AG04450 (cell line): Measurements from ENCODE around the gene DYTN. TPM values are rescaled to one million over a fixed set of nuclear protein-coding genes. Genes with fewer than 3 reads are reported as not detected.

Experiments used
- CTCF ChIA-PET: fragments of 300-600, 350-600 bp; formaldehyde crosslinking; extraction: SDS; loops from one replicate; lab custom pipeline; 2022; ENCODE audit warnings: antibody characterized with exemption, inconsistent platforms; lab: Charles Lee
- POLR2A ChIA-PET: fragments of 350-600 bp; formaldehyde crosslinking; extraction: SDS; loops from one replicate; lab custom pipeline; 2021; ENCODE audit warnings: antibody characterized with exemption, inconsistent platforms; lab: Yijun Ruan, JAX
- DNase-seq: peaks from one replicate; pipeline ENCODE4 v3.0.0-alpha.2; 2011; ENCODE audit warnings: low read depth, low spot score
- H3K27ac ChIP-seq: one replicate; pipeline ENCODE4 v1.5.1; 2012; ENCODE audit warnings: low read depth, low read length, control low read depth
- H3K27me3 ChIP-seq: one replicate; pipeline ENCODE4 v1.6.0; 2012; ENCODE audit warnings: low read length; ENCODE audit not compliant: control insufficient read depth, insufficient read depth
- H3K4me3 ChIP-seq: 2 replicates; pipeline ENCODE4 v1.5.1; 2011; ENCODE audit warnings: mild to moderate bottlenecking, low read depth, low read length, control low read depth
- H3K9me3 ChIP-seq: 2 replicates; pipeline ENCODE4 v1.5.1; 2012; ENCODE audit warnings: low read length; ENCODE audit not compliant: control insufficient read depth, insufficient read depth
- CTCF ChIP-seq: IDR thresholded peaks from 2 replicates; pipeline ENCODE4 v1.5.1; 2011; ENCODE audit warnings: low read depth, low read length, control low read depth, inconsistent platforms
- polyA plus RNA-seq: library from polyadenylated mRNA; depleted of rRNA; stranded (reverse); fragments of >200 nt; gene quantifications from 2 replicates; pipeline ENCODE4 v1.2.3, GENCODE V29; 2011

Gene DYTN
- polyA plus RNA-seq, 1 experiment: not detected

GRCh38 chr2:206688453-206688852, 29.7 kb downstream of the DYTN start:
- TF ChIP-seq CTCF: no peak
- no peaks in the 10 kb centered on the region for H3K9me3 ChIP-seq
- POLR2A ChIA-PET: no interaction called here
- DNase-seq: no peak
- CTCF ChIA-PET: interaction anchor here (1.8 kb wide), 1 partner anchor 94 kb away, joined by 7 read pairs; no protein-coding TSS in a partner anchor
- H3K27ac ChIP-seq: no peak overlapping the region
- H3K27me3 ChIP-seq: no peaks in the 10 kb centered on the region
- H3K4me3 ChIP-seq: no peak overlapping the region

- no peak for TF ChIP-seq CTCF
- POLR2A ChIA-PET: no interaction called here
- no peak for DNase-seq
- Histone ChIP-seq H3K4me3 (no peak overlapping the region), H3K27me3 (no peaks in the 10 kb centered on the region), H3K27ac (no peak overlapping the region), H3K9me3 (no peaks in the 10 kb centered on the region)
- CTCF ChIA-PET: no interaction called here
These were observed 34.6 kb downstream of the DYTN start for GRCh38 chr2:206683546-206683945.

- no peak overlapping the region for H3K4me3 ChIP-seq
- H3K27ac ChIP-seq: no peak overlapping the region
- H3K27me3 ChIP-seq: no peaks in the 10 kb centered on the region
- DNase-seq: no peak
- TF ChIP-seq CTCF: no peak
- no peaks in the 10 kb centered on the region for H3K9me3 ChIP-seq
- POLR2A ChIA-PET: no interaction called here
- CTCF ChIA-PET: no interaction called here
These were observed 47.5 kb downstream of the DYTN start for GRCh38 chr2:206670531-206671319.

- Histone ChIP-seq H3K9me3 (no peaks in the 10 kb centered on the region), H3K27me3 (no peaks in the 10 kb centered on the region), H3K4me3 (no peak overlapping the region), H3K27ac (no peak overlapping the region)
- ChIA-PET POLR2A (no interaction called here), CTCF (interaction anchor here (1.7 kb wide), 1 partner anchor 117 kb away, joined by 4 read pairs; no protein-coding TSS in a partner anchor)
- DNase-seq: no peak
- no peak for TF ChIP-seq CTCF
These were observed 52.9 kb downstream of the DYTN start for GRCh38 chr2:206665251-206665650.

GRCh38 chr2:206657087-206657486, 61.1 kb downstream of the DYTN start:
- ChIA-PET POLR2A (no interaction called here), CTCF (no interaction called here)
- TF ChIP-seq CTCF: no peak

More at GRCh38 chr2:206657087-206657486, 61.1 kb downstream of the DYTN start:
- no peak for DNase-seq
- Histone ChIP-seq H3K4me3 (no peak overlapping the region), H3K27me3 (no peaks in the 10 kb centered on the region), H3K9me3 (no peaks in the 10 kb centered on the region), H3K27ac (no peak overlapping the region)
